ENCODE measurements around the gene OVOL1. TPM values are rescaled to one million over a fixed set of nuclear protein-coding genes. Genes with fewer than 3 reads are reported as not detected.

The OVOL1 gene
- total RNA-seq, 1 experiment from 2014 or later, result 17.1 TPM

GRCh38 chr11:65742353-65742752, 44.5 kb upstream of the OVOL1 start:
- H3K36me3 ChIP-seq (ENCODE audit: low read depth, low read length), result no peaks in the 10 kb centered on the region
- intact Hi-C loops (cut with micrococcal nuclease), result no loop called here
- H3K4me3 ChIP-seq (ENCODE audit: low read length), result no peak overlapping the region
- no peak overlapping the region for H2AFZ ChIP-seq (ENCODE audit: low read length)
- H3K4me1 ChIP-seq (ENCODE audit: insufficient read depth, low read length), result no peaks in the 10 kb centered on the region
- H3K27ac ChIP-seq (ENCODE audit: low read length), result no peak overlapping the region
- ATAC-seq (no peak), DNase-seq (no peak)
- H3K9me2 ChIP-seq (replicated peaks; ENCODE audit: low read length), result no peaks in the 10 kb centered on the region
- H3F3A ChIP-seq (ENCODE audit: low read length, unreplicated experiment), result no peaks in the 10 kb centered on the region
- BruUV-seq (replicated peaks), result no TSS peak
- TF ChIP-seq CTCF (conservative IDR thresholded peaks at IDR 0.05; ENCODE audit: low read depth, low read length) (no peak), EZH2phosphoT487 (IDR thresholded peaks at IDR 0.05; ENCODE audit: borderline replicate concordance, low read length) (no peak), EZH2 (IDR thresholded peaks at IDR 0.05; ENCODE audit: low read length, unreplicated experiment) (no peak)
- no peaks in the 10 kb centered on the region for H3K9me3 ChIP-seq (ENCODE audit: low read length)
- no peak overlapping the region for H3K9ac ChIP-seq (ENCODE audit: low read length)
- no peaks in the 10 kb centered on the region for H4K20me1 ChIP-seq (ENCODE audit: low read length)
- no peaks in the 10 kb centered on the region for H3K79me2 ChIP-seq (ENCODE audit: low read length)
- ChIA-PET CTCF (no interaction called here), POLR2A (ENCODE audit: unreplicated experiment) (no interaction called here)
- no peaks in the 10 kb centered on the region for H3K27me3 ChIP-seq (ENCODE audit: low read length)
- no peak overlapping the region for H3K4me2 ChIP-seq (ENCODE audit: low read length)

GRCh38 chr11:65743681-65744025, 43.2 kb upstream of the OVOL1 start:
- CTCF ChIA-PET, result no interaction called here
- Histone ChIP-seq H3K27ac (ENCODE audit: low read length) (no peak overlapping the region), H3K9ac (ENCODE audit: low read length) (no peak overlapping the region), H3K27me3 (ENCODE audit: low read length) (no peaks in the 10 kb centered on the region), H3K9me2 (replicated peaks; ENCODE audit: low read length) (no peaks in the 10 kb centered on the region), H3K36me3 (ENCODE audit: low read depth, low read length) (no peaks in the 10 kb centered on the region), H3K79me2 (ENCODE audit: low read length) (no peaks in the 10 kb centered on the region), H3K9me3 (ENCODE audit: low read length) (no peaks in the 10 kb centered on the region), H3K4me2 (ENCODE audit: low read length) (no peak overlapping the region), H4K20me1 (ENCODE audit: low read length) (no peaks in the 10 kb centered on the region), H3F3A (ENCODE audit: low read length, unreplicated experiment) (no peaks in the 10 kb centered on the region), H3K4me3 (ENCODE audit: low read length) (no peak overlapping the region), H3K4me1 (ENCODE audit: insufficient read depth, low read length) (no peaks in the 10 kb centered on the region), H2AFZ (ENCODE audit: low read length) (no peak overlapping the region)
- intact Hi-C loops (cut with micrococcal nuclease), result loop anchor here (1.0 kb wide), 1 partner anchor 75 kb away; no protein-coding TSS in a partner anchor
- TF ChIP-seq EZH2 (IDR thresholded peaks at IDR 0.05; ENCODE audit: low read length, unreplicated experiment) (no peak), CTCF (conservative IDR thresholded peaks at IDR 0.05; ENCODE audit: low read depth, low read length) (no peak), EZH2phosphoT487 (IDR thresholded peaks at IDR 0.05; ENCODE audit: borderline replicate concordance, low read length) (no peak)
- POLR2A ChIA-PET (ENCODE audit: unreplicated experiment), result no interaction called here
- DNase-seq (no peak), ATAC-seq (no peak)
- no TSS peak for BruUV-seq (replicated peaks)

GRCh38 chr11:65744026-65744698, 42.7 kb upstream of the OVOL1 start:
- Histone ChIP-seq H3K27ac (ENCODE audit: low read length) (no peak overlapping the region), H3K4me3 (ENCODE audit: low read length) (no peak overlapping the region), H3F3A (ENCODE audit: low read length, unreplicated experiment) (no peaks in the 10 kb centered on the region), H3K9me2 (replicated peaks; ENCODE audit: low read length) (no peaks in the 10 kb centered on the region), H3K27me3 (ENCODE audit: low read length) (peaks cover 1% of the 10 kb centered on the region; the same call in 1 of the 2 replicates), H3K4me2 (ENCODE audit: low read length) (0 out of 2 replicates have a peak overlapping the region, but pooled peaks have one; percentile 8), H3K9ac (ENCODE audit: low read length) (no peak overlapping the region), H3K79me2 (ENCODE audit: low read length) (no peaks in the 10 kb centered on the region), H3K36me3 (ENCODE audit: low read depth, low read length) (no peaks in the 10 kb centered on the region), H3K9me3 (ENCODE audit: low read length) (no peaks in the 10 kb centered on the region), H3K4me1 (ENCODE audit: insufficient read depth, low read length) (no peaks in the 10 kb centered on the region), H4K20me1 (ENCODE audit: low read length) (no peaks in the 10 kb centered on the region), H2AFZ (ENCODE audit: low read length) (no peak overlapping the region)
- peak; percentile 84 for ATAC-seq
- DNase-seq, result peak; percentile 70
- no TSS peak for BruUV-seq (replicated peaks)
- ChIA-PET POLR2A (ENCODE audit: unreplicated experiment) (no interaction called here), CTCF (interaction anchor here (0.5 to 0.7 kb wide), 4 partner anchors 26 to 74 kb away, joined by 3 to 7 read pairs (median 4); no protein-coding TSS in a partner anchor)
- TF ChIP-seq CTCF (conservative IDR thresholded peaks at IDR 0.05; ENCODE audit: low read depth, low read length) (peak; percentile 66), EZH2phosphoT487 (IDR thresholded peaks at IDR 0.05; ENCODE audit: borderline replicate concordance, low read length) (no peak)
- intact Hi-C loops (cut with micrococcal nuclease), result loop anchor here (1.0 kb wide), 1 partner anchor 74 kb away; no protein-coding TSS in a partner anchor

Measured in PC-3 (cell line).